HG02623 (cell line): Measurements from ENCODE around the gene TMEM25.
"Not testable (repeated sequence)": the region's sequence is repeated elsewhere in the genome, so short reads cannot be mapped to it uniquely, and the experiment has no call there.

Experiments used
- ATAC-seq: cut with Tn5 transposase; IDR thresholded peaks from one replicate; pipeline ENCODE4 v1.9.1; 2021; ENCODE audit warnings: moderate library complexity; ENCODE audit not compliant: unreplicated experiment

Gene TMEM25

GRCh38 chr11:118574636-118575035 lies 43.6 kb downstream of the TMEM25 start:
- no peak for ATAC-seq

GRCh38 chr11:118577995-118578394 lies 47.0 kb downstream of the TMEM25 start:
- ATAC-seq = not testable (repeated sequence)

DNA sequence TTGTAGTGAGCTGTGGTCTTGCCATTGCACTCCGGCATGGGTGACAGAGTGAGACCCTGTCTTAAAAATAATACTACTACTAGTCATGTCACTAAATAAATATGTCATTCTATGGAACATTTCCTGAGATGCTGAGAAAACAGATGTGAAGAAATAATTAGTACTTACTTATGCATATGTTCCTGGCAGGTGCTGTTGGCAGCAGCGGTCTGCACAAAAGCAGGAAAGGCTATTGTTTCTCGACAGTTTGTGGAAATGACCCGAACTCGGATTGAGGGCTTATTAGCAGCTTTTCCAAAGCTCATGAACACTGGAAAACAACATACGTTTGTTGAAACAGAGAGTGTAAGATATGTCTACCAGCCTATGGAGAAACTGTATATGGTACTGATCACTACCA lies 50.1 kb downstream of the TMEM25 start:
- ATAC-seq = no peak
